GM19468 (cell line): ENCODE results near the gene MRPS7.

ENCODE experiments used
- ATAC-seq: cut with Tn5 transposase; IDR thresholded peaks from one replicate; pipeline ENCODE4 v1.9.1; 2021; ENCODE audit warnings: mild to moderate bottlenecking, moderate library complexity, moderate number of reproducible peaks; ENCODE audit not compliant: unreplicated experiment; ENCODE audit errors: extremely low read depth

MRPS7 gene

DNA sequence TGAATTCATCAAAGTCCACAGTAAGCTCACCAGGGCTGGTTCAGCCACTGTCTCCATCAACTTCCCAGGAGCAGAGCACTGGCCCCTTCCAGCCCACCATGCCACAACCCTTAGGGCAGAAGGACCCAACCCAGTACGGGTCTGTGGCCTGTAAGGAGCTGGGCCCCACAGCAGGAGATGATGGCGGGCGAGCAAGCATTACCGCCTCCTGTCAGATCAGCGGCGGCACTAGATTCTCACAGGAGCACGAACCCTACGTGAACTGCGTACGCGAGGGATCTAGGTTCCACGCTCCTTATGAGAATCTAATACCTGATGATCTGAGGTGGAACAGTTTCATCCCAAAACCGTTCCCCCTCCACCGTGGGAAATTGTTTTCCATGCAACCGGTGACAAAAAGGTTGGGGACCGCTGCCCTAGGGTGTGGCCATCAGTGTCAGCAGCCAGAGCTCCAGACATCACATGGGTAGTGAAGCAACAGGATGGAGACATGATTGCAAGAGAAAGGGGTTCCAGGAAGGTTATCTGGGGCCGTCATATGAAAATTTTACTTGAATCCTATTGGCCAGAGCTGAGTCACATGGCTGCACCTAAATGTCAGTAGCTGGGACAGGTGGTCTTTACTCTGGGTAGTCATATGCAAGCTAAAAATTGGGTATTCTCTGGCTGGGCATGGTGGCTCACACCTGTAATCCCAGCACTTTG is 40.0 kb downstream of the MRPS7 start:
- ATAC-seq: no peak

- ATAC-seq: no peak
These were observed 46.5 kb downstream of the MRPS7 start for GRCh38 chr17:75307957-75308731.

GRCh38 chr17:75308732-75309629 is 47.3 kb downstream of the MRPS7 start:
- no peak for ATAC-seq

GRCh38 chr17:75313941-75314551 is 52.4 kb downstream of the MRPS7 start:
- no peak for ATAC-seq

GRCh38 chr17:75315541-75316243 is 54.0 kb downstream of the MRPS7 start:
- no peak for ATAC-seq
